ENCODE results near the gene SEMA4C. TPM values are rescaled to one million over a fixed set of nuclear protein-coding genes. Genes with fewer than 3 reads are reported as not detected.

SEMA4C gene
- total RNA-seq, 2 donors from 2014 or later, result 82.5 to 92.1 TPM

DNA sequence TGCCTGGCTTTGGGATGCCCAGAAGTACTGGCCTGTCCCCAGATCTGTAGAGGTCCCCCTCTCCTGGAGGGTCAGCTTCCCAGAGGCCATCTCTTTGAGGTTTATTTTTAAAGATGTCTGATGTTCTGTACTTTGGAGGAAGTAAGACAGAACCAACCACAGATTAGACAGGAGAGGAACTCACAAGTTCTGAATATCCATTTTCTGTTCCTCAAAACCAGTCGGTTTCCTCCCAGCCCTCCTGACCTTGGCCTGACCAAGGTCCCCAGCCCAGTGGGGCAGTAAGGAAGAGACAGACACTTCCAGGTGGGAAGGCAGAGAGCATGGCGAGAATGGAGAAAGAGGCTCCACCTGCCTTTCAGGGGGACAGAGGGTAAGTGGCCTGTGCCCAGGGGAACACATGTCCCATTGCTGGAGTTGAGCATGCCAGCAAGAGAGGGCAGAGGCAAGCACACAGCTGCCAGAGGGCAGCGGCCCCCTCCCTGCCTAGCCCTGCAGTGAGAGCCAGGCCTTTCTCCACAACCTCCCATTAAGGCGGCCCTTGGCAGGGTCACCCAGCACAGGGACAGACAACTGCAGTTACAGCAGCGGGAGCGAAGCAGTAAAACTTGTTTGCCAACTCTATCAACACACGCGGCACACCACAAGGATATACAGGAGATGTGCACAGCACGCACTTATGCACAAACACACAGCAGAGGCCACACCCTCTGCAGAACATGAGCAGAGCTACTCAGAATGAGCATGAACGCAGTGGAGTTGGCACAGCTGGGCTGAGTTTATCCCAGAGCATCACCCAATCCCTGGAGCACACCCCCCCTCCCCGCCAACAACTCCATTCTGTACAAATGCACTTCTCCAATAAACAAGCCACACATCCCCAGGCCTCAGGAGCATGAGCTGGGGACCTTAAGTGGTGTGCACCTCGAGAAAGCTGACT lies 18.5 kb upstream of the SEMA4C start:
- no peak overlapping the region for H3K4me3 Mint-ChIP-seq
- H3K4me1 Mint-ChIP-seq, result peaks cover 45% of the 10 kb centered on the region
- WGBS, 2 experiments (ENCODE audit: insufficient coverage in 1 of 2, insufficient read length in 1 of 2), result 89 to 91% methylated on average over 8 to 12 of the region's 12 CpGs
- Histone ChIP-seq H3K36me3 (ENCODE audit: control insufficient read depth, insufficient read depth, low read length) (no peaks in the 10 kb centered on the region), H3K27me3 (ENCODE audit: control insufficient read depth, insufficient read depth, low read length, poor library complexity, severe bottlenecking) (no peaks in the 10 kb centered on the region), H3K27ac (ENCODE audit: low read depth, low read length) (no peak overlapping the region), H3K4me1 (ENCODE audit: control insufficient read depth, insufficient read depth, low read length) (peaks cover 12% of the 10 kb centered on the region), H3K9ac (ENCODE audit: extremely low read depth, low read length, poor library complexity, severe bottlenecking) (no peak overlapping the region), H3K4me3 (ENCODE audit: low read length) (no peak overlapping the region), H3K9me3 (ENCODE audit: control insufficient read depth, low read length) (no peaks in the 10 kb centered on the region)
- TF ChIP-seq, protein P1, sequence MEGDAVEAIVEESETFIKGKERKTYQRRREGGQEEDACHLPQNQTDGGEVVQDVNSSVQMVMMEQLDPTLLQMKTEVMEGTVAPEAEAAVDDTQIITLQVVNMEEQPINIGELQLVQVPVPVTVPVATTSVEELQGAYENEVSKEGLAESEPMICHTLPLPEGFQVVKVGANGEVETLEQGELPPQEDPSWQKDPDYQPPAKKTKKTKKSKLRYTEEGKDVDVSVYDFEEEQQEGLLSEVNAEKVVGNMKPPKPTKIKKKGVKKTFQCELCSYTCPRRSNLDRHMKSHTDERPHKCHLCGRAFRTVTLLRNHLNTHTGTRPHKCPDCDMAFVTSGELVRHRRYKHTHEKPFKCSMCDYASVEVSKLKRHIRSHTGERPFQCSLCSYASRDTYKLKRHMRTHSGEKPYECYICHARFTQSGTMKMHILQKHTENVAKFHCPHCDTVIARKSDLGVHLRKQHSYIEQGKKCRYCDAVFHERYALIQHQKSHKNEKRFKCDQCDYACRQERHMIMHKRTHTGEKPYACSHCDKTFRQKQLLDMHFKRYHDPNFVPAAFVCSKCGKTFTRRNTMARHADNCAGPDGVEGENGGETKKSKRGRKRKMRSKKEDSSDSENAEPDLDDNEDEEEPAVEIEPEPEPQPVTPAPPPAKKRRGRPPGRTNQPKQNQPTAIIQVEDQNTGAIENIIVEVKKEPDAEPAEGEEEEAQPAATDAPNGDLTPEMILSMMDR (conservative IDR thresholded peaks at IDR 0.05), result no peak
- H3K9me3 Mint-ChIP-seq, result no peaks in the 10 kb centered on the region
- no peaks in the 10 kb centered on the region for H3K36me3 Mint-ChIP-seq (ENCODE audit: low read depth)
- H3K27me3 Mint-ChIP-seq (ENCODE audit: insufficient read depth), result no peaks in the 10 kb centered on the region
- no peak for DNase-seq
- H3K27ac Mint-ChIP-seq, result no peak overlapping the region

DNA sequence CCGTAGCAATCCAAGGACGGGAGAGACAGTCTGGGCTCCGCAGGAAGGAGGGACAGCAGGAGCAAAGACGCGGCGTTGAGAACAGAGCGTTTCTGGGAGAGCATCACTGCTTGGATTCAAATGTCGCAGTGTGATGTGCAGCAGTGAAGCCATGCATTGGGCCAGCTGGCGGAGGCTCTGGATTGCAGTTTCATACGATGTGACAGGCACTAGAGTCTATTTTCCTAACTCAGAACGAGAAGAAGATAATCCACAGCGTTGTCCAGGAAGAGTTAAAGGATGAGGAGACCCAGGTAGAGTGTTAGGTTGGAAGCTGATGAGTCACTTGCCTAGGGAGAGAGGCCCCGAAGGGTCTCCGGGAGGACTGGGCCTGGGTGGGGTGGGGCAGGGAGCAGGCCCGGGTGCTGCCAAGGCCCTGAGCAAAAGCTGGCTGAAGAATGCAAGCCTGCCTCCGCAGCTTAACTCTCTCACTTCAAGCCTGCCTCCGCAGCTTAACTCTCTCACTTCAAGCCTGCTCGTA lies 17.7 kb upstream of the SEMA4C start:
- no peaks in the 10 kb centered on the region for H3K9me3 Mint-ChIP-seq
- Histone ChIP-seq H3K27ac (ENCODE audit: low read depth, low read length) (no peak overlapping the region), H3K9me3 (ENCODE audit: control insufficient read depth, low read length) (no peaks in the 10 kb centered on the region), H3K36me3 (ENCODE audit: control insufficient read depth, insufficient read depth, low read length) (no peaks in the 10 kb centered on the region), H3K27me3 (ENCODE audit: control insufficient read depth, insufficient read depth, low read length, poor library complexity, severe bottlenecking) (no peaks in the 10 kb centered on the region), H3K9ac (ENCODE audit: extremely low read depth, low read length, poor library complexity, severe bottlenecking) (no peak overlapping the region), H3K4me1 (ENCODE audit: control insufficient read depth, insufficient read depth, low read length) (peaks cover 12% of the 10 kb centered on the region), H3K4me3 (ENCODE audit: low read length) (no peak overlapping the region)
- H3K27me3 Mint-ChIP-seq (ENCODE audit: insufficient read depth), result no peaks in the 10 kb centered on the region
- H3K27ac Mint-ChIP-seq, result no peak overlapping the region
- TF ChIP-seq, protein P1 (conservative IDR thresholded peaks at IDR 0.05), result no peak
- 81 to 84% methylated on average over 14 to 18 of the region's 18 CpGs for WGBS, 2 experiments (ENCODE audit: insufficient coverage in 1 of 2, insufficient read length in 1 of 2)
- H3K4me1 Mint-ChIP-seq, result peaks cover 41% of the 10 kb centered on the region
- no peaks in the 10 kb centered on the region for H3K36me3 Mint-ChIP-seq (ENCODE audit: low read depth)
- H3K4me3 Mint-ChIP-seq, result no peak overlapping the region
- no peak for DNase-seq

DNA sequence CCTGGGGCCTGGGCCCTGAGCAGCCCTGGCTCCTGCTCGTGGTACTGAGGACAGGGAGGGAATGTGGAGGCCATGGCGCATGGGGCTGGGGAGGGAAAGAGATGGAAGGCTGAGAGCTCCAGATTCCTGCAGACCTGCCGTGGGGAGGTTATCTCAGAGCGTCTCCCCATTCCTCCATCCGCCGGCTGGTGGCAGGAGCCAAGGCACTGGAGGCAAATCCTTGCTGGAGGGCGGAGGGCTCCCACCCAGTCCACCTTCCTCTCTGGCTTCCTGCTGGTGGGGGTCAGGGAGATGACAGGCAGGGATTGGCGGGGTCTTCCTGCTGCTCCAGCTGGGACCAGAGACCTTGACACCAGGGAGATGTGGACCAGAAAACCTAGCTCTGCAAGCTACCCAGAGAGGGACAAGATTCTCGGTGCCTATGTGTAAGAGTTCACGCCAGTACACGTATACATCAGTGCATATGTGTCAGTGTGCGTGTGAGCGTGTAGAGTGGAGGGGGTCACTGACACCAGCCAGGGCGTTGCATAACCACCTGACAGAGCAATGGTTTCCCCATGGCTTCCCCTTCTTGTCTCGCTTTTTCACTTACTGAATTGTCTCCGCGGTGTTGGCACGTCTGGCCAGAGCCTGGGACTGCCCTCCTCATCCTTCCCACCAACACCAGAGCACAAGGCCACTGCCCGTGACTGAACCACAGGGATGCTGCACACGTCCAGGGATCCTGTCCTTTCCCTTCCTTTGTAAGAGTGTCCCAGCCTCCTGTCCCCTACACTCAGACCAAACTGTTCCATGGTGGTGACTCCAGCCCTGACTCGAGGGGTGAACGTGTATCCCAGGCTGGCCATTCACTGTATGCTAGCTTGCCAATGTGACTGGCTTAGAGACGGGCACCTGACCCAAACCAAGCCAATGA lies 15.8 kb upstream of the SEMA4C start:
- Mint-ChIP-seq H3K4me1 (peaks cover 38% of the 10 kb centered on the region), H3K36me3 (ENCODE audit: low read depth) (no peaks in the 10 kb centered on the region), H3K9me3 (no peaks in the 10 kb centered on the region), H3K27me3 (ENCODE audit: insufficient read depth) (no peaks in the 10 kb centered on the region), H3K4me3 (no peak overlapping the region), H3K27ac (no peak overlapping the region)
- DNase-seq, result no peak
- no peaks in the 10 kb centered on the region for H3K27me3 ChIP-seq (ENCODE audit: control insufficient read depth, insufficient read depth, low read length, poor library complexity, severe bottlenecking)
- TF ChIP-seq, protein P1 (conservative IDR thresholded peaks at IDR 0.05), result no peak
- WGBS, 2 experiments (ENCODE audit: insufficient coverage in 1 of 2, insufficient read length in 1 of 2), result 93 to 98% methylated on average over 16 to 23 of the region's 23 CpGs
- no peak overlapping the region for H3K9ac ChIP-seq (ENCODE audit: extremely low read depth, low read length, poor library complexity, severe bottlenecking)
- no peaks in the 10 kb centered on the region for H3K9me3 ChIP-seq (ENCODE audit: control insufficient read depth, low read length)
- H3K36me3 ChIP-seq (ENCODE audit: control insufficient read depth, insufficient read depth, low read length), result no peaks in the 10 kb centered on the region
- no peak overlapping the region for H3K4me3 ChIP-seq (ENCODE audit: low read length)
- no peak overlapping the region for H3K27ac ChIP-seq (ENCODE audit: low read depth, low read length)
- peaks cover 8% of the 10 kb centered on the region for H3K4me1 ChIP-seq (ENCODE audit: control insufficient read depth, insufficient read depth, low read length)
